ENCODE measurements around the gene ADARB2.

DNA sequence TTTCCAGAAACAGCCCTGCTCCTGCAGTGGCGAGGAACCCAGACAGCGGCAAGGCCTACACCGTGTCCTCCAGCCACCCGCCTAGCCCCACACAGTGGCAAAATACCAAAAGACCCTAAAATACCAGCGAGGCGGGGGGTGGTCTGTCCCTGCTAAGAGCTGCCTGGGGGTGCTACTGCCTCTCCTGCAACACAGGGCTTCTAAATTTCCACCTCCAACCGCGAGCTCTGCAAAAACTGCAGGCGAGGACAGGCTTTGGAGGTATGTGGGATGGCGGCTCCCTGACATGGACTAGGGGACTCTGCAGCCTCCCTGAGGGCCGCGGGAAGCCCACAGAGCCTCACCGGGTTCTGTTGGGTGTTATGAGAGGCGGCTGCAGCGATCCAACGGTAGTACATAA is 558.8 kb downstream of the ADARB2 start:
- TF ChIP-seq TAF1 (IDR thresholded peaks at IDR 0.05; ENCODE audit: low read depth) = no peak
- no peak for TF ChIP-seq EGR1 (IDR thresholded peaks at IDR 0.05)
- TF ChIP-seq, protein P1, sequence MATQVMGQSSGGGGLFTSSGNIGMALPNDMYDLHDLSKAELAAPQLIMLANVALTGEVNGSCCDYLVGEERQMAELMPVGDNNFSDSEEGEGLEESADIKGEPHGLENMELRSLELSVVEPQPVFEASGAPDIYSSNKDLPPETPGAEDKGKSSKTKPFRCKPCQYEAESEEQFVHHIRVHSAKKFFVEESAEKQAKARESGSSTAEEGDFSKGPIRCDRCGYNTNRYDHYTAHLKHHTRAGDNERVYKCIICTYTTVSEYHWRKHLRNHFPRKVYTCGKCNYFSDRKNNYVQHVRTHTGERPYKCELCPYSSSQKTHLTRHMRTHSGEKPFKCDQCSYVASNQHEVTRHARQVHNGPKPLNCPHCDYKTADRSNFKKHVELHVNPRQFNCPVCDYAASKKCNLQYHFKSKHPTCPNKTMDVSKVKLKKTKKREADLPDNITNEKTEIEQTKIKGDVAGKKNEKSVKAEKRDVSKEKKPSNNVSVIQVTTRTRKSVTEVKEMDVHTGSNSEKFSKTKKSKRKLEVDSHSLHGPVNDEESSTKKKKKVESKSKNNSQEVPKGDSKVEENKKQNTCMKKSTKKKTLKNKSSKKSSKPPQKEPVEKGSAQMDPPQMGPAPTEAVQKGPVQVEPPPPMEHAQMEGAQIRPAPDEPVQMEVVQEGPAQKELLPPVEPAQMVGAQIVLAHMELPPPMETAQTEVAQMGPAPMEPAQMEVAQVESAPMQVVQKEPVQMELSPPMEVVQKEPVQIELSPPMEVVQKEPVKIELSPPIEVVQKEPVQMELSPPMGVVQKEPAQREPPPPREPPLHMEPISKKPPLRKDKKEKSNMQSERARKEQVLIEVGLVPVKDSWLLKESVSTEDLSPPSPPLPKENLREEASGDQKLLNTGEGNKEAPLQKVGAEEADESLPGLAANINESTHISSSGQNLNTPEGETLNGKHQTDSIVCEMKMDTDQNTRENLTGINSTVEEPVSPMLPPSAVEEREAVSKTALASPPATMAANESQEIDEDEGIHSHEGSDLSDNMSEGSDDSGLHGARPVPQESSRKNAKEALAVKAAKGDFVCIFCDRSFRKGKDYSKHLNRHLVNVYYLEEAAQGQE (IDR thresholded peaks at IDR 0.05; ENCODE audit: low read depth) = no peak
- TF ChIP-seq, protein P2, sequence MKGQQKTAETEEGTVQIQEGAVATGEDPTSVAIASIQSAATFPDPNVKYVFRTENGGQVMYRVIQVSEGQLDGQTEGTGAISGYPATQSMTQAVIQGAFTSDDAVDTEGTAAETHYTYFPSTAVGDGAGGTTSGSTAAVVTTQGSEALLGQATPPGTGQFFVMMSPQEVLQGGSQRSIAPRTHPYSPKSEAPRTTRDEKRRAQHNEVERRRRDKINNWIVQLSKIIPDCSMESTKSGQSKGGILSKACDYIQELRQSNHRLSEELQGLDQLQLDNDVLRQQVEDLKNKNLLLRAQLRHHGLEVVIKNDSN (IDR thresholded peaks at IDR 0.05) = no peak
- no peak for TF ChIP-seq EP300 (IDR thresholded peaks at IDR 0.05; ENCODE audit: borderline replicate concordance)
- TF ChIP-seq CEBPB (IDR thresholded peaks at IDR 0.05) = no peak
- no peak for TF ChIP-seq RAD21 (IDR thresholded peaks at IDR 0.05; ENCODE audit: low read depth)
- TF ChIP-seq NFIC (IDR thresholded peaks at IDR 0.05) = no peak
- no peak for TF ChIP-seq YY1 (IDR thresholded peaks at IDR 0.05; ENCODE audit: low read depth)
- no peak for TF ChIP-seq CREB1 (IDR thresholded peaks at IDR 0.05; ENCODE audit: low read depth)
- TF ChIP-seq, protein P3, sequence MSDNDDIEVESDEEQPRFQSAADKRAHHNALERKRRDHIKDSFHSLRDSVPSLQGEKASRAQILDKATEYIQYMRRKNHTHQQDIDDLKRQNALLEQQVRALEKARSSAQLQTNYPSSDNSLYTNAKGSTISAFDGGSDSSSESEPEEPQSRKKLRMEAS (IDR thresholded peaks at IDR 0.05) = no peak
- no peak for TF ChIP-seq ZBTB7A (IDR thresholded peaks at IDR 0.05; ENCODE audit: low read depth)
- no peak for TF ChIP-seq TEAD4 (IDR thresholded peaks at IDR 0.05)
- no peak for TF ChIP-seq TCF12 (IDR thresholded peaks at IDR 0.05; ENCODE audit: low read depth)

All from Ishikawa (cell line).